ENCODE measurements around the gene TNS3.

GRCh38 chr7:47505312-47506007, 76.5 kb downstream of the TNS3 start:
- no peak for TF ChIP-seq POLR2A (IDR thresholded peaks at IDR 0.05; ENCODE audit: low read length)
- no peak for TF ChIP-seq GATA1 (IDR thresholded peaks at IDR 0.05; ENCODE audit: low read depth, low read length)
